GM18505 (cell line): ENCODE results near the gene NF1.
"Not testable (repeated sequence)": the region's sequence is repeated elsewhere in the genome, so short reads cannot be mapped to it uniquely, and the experiment has no call there.

Experiments used
- ATAC-seq: cut with Tn5 transposase; IDR thresholded peaks from one replicate; pipeline ENCODE4 v1.9.1; 2021; ENCODE audit not compliant: unreplicated experiment
- POLR2A ChIP-seq: IDR thresholded peaks from 4 replicates; pipeline ENCODE4 v1.6.1; 2011; ENCODE audit warnings: borderline replicate concordance; ENCODE audit not compliant: insufficient read depth, insufficient read length; ENCODE audit errors: extremely low read depth

NF1 gene

DNA sequence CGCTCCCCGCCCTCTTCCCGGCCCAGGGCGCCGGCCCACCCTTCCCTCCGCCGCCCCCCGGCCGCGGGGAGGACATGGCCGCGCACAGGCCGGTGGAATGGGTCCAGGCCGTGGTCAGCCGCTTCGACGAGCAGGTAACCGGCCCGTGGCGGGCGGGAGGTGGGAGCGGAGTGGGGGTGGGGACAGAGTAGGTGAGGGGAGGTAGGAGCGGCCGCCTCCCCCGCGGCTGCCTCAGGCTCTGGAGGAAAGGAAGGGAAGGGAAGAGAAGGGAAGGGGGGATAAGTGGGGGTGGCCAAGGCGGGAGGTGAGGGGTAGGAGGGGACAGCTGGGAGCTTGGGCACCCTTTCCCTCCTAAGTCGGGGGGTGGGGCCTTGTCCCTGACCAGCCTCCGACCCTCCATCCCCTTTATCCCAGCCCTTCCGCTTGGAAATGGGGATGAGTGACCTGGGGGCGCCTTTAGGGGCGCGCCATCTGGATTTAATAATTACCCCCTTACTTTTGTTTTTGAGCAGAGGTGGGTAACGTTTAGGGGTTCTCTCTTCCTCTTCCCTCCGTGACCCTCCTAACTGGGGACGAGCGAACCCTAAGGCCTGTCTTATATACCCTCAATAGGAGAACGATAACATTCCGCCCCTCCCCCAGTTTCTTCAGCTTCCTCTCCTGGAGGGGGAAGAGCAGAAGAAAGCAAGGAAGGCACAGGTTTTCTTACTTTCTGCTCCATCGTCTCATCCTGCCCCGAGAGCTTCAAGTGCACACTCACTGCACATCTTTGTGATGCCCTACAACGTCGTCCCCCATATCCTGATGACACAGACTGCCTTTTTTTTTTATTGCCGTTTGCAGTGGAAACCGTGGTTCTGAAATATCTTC, 694 bp downstream of the NF1 start:
- no peak for TF ChIP-seq POLR2A
- ATAC-seq = peak; percentile 21

DNA sequence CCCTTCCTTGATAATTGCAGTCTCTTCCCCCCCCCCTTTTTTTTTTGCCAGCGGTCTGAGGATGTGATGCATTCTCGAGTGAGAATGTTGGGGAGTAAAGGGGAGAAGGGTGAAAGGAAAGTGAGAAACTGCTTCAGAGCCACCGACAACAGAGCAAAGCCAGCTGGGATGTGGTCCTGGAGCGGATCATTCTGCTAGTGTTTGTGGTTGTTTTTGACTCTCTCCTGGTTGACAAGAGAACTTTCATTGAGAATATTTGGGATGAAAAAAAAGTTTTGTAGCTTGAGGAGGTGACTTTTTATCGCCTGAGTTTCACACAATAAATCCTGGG, 1.3 kb downstream of the NF1 start:
- TF ChIP-seq POLR2A = no peak
- ATAC-seq = no peak

DNA sequence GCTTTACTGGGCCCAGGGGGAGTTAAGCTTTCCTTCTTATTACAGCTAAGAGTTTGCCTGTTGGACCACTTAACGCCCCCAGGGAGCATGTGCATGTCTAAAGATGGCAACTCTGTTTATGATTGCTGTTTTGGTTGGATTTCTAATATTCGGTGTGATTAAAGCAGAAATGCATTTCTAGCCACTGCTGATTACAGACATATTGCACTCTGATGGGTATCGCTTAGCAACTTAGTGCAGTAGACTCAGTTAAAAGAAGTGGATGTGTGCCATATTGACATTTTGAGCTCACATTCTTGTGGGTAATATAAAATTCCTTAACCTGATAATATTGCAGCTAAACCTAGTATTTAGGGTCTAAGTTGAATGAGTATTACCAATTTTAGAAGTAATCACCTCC, 4.2 kb downstream of the NF1 start:
- no peak for TF ChIP-seq POLR2A
- no peak for ATAC-seq

DNA sequence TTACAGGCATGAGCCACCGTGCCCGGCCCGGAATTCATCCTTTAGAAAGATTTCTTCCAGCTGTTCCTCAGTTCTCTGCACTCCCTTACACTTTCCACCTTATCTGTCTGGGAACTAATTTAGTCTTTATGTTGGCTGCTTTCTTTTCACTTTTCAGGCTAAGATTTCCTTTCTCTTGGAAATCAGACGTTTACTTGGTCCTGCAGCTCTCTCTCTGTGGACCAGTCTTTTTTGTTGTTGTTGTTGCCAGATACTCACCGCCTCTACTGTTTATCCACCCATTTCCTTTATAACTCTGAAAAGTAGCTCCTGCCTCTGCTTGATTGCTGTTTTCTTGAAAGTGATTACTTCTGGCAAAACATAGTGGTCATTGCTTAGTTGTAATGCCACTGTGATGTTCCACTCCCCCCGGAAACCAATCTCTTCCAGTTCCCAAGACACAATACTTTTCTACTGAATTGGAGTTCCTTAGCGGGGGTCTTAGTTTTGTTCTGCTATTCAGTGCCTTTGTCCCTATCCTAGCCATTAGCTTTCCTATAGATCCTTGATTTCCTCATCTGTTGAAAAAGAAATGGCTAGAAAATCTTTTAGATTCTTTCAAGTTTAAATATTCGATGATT, 6.2 kb downstream of the NF1 start:
- no peak for ATAC-seq
- TF ChIP-seq POLR2A = no peak

DNA sequence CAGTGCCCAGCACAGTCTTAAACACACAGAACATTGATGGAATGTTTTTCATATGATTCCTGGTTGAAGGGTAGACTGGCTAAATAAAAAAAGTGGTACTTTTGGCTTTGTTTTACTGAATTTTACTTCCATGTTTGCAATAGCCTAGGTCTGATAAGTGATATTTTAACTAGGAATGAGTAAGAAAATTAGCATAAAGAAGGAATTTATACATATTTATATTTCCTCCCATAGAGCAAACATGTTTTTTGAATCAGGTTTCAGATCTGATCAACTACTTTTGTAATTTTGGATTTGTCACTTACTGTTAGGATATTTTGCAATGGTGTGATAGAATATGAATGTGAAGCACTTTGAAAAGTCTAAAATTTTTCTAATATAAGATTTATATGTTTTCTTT, 7.2 kb downstream of the NF1 start:
- ATAC-seq = no peak
- TF ChIP-seq POLR2A = no peak

DNA sequence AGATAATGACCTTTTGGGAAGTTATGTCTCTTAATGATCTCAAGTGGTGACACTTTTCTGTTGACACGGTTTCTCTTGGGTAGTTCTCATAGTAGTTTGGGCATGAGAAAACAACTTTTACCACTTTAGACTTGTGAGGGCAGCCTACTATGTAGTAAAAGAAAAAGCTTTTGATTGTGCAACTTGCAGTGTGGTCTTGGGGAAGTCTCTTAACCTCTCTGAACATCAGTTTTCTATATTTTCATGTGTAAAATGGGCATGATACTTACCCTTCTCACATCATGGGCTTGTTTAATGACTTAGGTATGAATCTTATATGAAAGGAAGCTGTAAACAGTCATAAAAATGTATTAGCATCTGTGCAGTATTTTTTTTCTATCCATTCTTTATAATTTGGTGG, 11.2 kb downstream of the NF1 start:
- no peak for TF ChIP-seq POLR2A

DNA sequence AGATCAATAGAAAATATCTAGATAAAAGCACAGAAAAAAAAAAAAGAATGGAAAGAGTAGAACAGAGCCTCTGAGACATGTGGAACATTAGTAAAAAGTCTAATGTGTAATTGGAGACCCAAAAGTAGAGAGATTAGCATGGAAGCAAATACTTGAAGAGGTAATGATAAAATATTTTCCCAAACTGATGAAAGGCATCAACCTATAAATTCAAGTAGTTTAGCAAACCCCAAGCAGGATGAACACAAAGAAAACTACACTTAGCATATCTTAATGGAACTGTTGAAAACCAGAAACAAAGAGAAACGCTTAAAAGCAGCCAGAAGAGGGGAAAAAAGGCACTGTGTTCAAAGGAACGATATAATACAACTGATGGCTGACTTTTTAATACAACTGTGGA, 16.4 kb downstream of the NF1 start:
- no peak for TF ChIP-seq POLR2A
- no peak for ATAC-seq

More for the DNA sequence above, 11.2 kb downstream of the NF1 start:
- ATAC-seq = no peak

DNA sequence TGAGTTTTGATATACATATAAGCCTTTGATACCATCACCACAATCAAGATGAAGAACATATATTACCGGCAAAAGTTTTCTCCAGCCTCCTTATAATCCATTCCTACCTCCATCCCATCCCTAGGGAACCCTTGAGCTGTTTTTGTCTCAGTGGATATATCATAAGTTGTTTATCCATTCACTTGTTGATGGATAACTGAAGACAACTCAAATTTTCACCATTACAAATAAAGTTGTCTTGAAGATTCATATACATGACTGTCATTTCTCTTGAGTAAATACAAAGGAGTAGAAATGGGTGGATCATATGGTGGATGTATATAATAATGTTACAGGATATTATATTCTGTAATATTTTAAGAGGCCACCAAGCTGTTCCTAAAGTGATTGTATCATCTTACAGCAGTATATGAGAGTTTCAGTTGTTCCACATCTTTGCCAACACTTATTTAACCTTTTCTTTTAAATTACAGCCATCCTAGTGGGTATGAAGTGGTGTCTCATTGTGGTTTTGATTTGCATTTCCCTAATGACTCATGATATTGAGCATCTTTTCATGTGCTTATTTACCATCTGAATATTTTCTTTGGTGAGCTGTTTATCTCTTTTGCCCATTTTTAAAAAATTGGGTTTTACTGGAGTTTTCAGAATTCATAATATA, 17.4 kb downstream of the NF1 start:
- TF ChIP-seq POLR2A = no peak
- no peak for ATAC-seq

DNA sequence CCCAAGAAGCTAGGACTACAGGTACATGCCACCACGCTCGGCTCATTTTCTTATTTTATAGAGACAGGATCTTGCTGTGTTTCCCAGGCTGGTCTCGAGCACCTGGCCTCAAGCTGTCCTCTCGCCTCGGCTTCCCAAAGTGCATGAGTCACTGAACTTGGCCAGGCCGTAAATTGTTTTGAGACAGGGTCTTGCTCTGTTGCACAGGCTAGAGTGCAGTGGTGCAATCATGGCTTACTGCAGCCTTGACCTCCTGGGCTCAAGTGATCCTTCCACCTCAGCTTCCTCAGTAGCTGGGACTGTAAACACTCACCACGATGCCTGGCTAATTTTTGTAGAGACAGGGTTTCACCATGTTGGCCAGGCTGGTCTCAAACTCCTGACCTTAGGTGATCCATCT, 18.6 kb downstream of the NF1 start:
- ATAC-seq = not testable (repeated sequence)

DNA sequence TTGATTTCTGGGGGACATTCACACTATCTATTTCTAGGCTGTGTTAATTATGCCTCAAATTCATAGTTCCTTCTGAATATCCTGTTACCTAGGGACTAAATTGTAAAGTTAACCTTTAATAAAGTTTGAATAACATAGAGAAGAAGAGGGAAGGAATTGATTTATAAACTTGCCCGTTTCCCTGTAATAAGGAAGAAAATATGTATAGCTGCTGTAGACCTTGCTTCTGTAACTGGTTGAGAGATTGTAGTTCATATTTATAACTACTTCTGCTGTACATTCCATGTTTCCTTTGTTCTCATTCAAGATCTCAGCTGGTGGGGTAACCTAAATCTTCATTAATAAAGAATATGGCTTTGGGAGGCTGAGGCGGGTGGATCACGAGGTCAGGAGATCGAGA, 19.2 kb downstream of the NF1 start:
- ATAC-seq = no peak
- no peak for TF ChIP-seq POLR2A

DNA sequence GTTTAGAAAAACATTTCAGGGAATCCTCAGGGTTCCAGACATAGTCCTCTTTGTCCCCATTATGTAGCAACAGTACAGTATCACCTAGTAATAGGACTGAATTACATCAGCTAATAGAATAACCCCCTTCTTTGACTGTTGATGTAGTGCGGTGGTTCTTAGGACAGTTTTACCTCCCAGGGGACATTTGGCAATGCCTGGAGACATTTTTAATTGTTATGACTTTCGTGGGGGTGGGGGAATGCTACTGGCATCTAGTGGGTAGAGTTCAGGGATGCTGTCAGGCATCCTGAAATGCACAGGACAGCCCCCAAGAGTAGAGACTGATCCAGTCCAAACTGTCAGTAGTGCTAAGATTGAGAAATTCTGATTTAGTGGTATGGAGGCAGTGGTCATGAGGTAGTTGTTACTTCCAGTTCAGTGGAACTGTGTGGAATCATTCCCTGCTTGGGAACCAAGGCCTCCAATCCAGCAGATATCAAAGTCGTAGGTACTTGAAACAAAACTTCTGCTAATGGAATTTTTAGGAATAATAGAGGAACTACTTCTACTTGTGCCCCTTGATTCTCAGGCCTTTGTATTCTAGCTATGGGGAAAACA, 20.3 kb downstream of the NF1 start:
- TF ChIP-seq POLR2A = no peak
- no peak for ATAC-seq

DNA sequence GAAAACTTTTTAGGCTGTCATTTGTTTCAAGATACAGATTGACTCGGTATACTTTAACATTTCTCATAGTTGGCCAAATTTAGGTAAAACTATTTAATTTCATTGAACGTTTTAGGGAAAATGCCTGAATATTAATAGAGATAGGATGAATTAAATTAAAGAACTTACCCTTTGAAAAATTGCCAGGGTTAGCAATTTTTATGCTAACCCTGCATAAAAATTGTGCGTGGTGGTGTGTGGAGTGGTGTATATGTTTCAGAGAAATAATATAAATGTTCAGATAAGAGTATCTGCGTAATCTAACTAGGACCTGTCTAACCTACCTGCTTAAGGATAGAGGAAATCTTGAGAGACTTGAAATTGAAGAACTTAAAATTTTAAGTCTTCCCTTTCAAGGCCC, 21.4 kb downstream of the NF1 start:
- TF ChIP-seq POLR2A = no peak
- ATAC-seq = no peak

DNA sequence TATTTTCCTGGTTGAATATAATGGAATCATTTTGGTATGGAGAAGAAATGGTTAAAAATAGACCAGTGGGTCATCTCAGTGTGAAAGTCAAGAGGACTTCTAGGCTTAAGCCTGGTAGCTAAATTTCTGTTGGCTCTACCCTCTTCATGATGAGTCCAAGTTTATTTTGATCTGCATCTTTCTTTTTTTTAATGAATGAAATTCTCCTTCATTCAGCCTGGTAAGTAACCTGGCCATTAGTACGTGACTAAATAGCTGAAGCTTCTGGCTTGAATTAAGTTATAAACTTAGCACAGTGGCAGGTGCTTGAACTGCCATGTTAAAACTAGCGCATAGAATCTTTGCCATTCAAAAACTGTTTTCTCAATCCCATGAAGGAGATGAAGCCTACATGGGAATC, 28.0 kb downstream of the NF1 start:
- no peak for ATAC-seq
- TF ChIP-seq POLR2A = no peak

DNA sequence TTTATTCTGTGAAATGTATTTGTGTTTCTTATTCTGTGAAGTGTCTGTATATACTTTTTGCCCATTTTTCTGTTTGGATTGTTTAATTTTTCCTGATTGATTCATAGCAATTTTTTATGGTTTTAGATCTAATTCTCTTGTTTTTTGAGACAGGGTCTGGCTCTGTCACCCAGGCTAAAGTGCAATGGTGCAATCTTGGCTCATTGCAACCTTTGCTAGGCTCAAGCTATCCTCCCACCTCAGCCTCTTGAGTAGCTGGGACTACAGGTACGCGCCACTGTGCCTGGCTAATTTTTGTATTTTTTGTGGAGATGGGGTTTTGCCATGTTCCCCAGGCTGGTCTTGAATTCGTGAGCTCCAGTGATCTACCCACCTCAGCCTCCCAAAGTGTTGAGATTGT, 31.5 kb downstream of the NF1 start:
- no peak for ATAC-seq
- TF ChIP-seq POLR2A = no peak
